ACC112 (cell line): ENCODE results near the gene MYLK4.

Source experiments
- H2AFZ ChIP-seq: fragments of 200-600 bp; sonication (generic); one replicate; pipeline ENCODE4 v1.6.0; 2017; ENCODE audit warnings: antibody characterized with exemption, low read length; ENCODE audit not compliant: unreplicated experiment
- H3K27ac ChIP-seq: fragments of 200-600 bp; sonication (generic); 2 replicates; pipeline ENCODE4 v1.5.1; 2014; ENCODE audit warnings: low read depth, mild to moderate bottlenecking, antibody characterized with exemption, low read length, moderate library complexity
- H3K27me3 ChIP-seq: fragments of 200-600 bp; sonication (generic); 2 replicates; pipeline ENCODE4 v1.6.1; 2014; ENCODE audit warnings: mild to moderate bottlenecking, antibody characterized with exemption, low read length, moderate library complexity, mixed read lengths; ENCODE audit not compliant: insufficient read depth
- H3K36me3 ChIP-seq: fragments of 200-600 bp; sonication (generic); 2 replicates; pipeline ENCODE4 v1.6.1; 2016; ENCODE audit warnings: mild to moderate bottlenecking, antibody characterized with exemption, low read length, moderate library complexity, mixed read lengths; ENCODE audit not compliant: insufficient read depth
- H3K4me1 ChIP-seq: fragments of 200-600 bp; sonication (generic); one replicate; pipeline ENCODE4 v1.6.1; 2016; ENCODE audit warnings: low read length, mixed read lengths; ENCODE audit not compliant: insufficient read depth, unreplicated experiment, control insufficient read depth
- H3K4me3 ChIP-seq: fragments of 200-600 bp; sonication (generic); 2 replicates; pipeline ENCODE4 v1.5.1; 2014; ENCODE audit warnings: mild to moderate bottlenecking, low read depth, low read length
- H3K79me2 ChIP-seq: fragments of 200-600 bp; sonication (generic); one replicate; pipeline ENCODE4 v1.6.0; 2016; ENCODE audit warnings: low read length; ENCODE audit not compliant: control insufficient read depth, unreplicated experiment, insufficient read depth

Gene MYLK4

DNA sequence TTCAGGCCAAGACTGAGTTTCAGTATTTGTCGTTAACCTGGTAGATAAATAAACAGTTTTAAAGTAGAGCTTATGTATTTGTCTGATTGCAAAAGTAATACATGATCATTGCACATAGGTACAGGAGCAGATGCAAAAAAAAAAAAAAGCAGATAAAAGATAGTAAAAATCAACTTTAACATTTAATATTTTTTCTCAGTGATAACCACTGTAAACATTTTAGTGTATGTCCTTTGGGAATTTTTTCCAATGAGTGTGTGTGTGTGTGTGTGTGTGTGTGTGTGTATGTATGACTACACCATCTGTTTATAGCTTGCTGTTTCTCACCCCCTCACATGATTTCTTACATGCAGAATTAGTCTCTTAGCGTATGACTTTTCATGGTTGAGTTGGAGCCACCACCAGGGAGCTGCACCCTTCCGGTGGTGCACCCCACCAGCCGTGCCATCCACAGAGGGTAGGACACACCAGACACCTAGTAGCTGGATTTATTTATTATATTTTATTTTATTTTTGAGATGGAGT is 40.8 kb upstream of the MYLK4 start:
- Histone ChIP-seq H3K79me2 (no peaks in the 10 kb centered on the region), H3K4me1 (peaks cover 26% of the 10 kb centered on the region), H2AFZ (no peak overlapping the region), H3K27ac (peak overlapping the region; percentile 98), H3K36me3 (no peaks in the 10 kb centered on the region), H3K4me3 (no peak overlapping the region), H3K27me3 (no peaks in the 10 kb centered on the region)

DNA sequence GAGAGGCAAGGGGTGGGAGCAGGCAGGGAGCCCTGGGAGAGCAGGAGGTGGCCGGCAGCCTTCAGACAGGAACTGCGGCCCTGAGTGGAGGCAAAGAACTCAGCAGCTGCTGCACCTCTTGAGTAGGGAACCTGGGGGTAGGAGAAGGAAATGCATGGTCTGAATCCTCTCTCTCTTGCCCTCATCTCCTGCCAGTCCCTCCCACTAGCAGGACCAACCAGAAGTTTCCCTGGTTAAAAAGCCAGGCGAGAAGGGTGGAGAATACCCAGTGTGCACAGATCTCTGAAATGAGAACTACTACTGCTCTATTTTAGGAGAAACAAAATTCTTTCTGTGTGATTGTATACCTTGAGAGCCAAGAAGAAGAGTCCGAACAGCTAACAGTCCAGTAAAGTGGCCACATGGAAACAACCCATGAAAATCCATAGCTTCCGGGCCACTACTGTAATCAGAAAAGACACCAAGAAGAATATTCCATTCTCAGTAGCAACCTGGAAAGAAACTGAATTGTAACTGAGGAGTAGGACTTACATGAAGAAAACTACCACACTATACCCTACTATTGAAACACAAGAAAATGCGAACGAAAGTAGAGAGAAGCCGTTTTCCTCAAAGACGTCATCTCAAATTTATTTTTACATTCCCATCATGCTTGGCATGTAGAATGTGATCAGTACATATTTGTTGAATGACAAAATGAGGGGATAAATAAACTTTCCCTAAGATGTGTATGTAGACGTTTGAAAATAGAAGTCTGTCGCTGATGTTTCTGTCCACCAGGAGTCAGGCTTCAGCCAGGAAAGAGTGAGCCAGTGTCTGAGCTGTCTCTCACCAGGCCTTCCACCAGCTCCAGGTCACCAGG is 40.1 kb upstream of the MYLK4 start:
- Histone ChIP-seq H3K4me3 (peak overlapping the region; percentile 67), H3K36me3 (no peaks in the 10 kb centered on the region), H3K79me2 (no peaks in the 10 kb centered on the region), H3K27ac (peak overlapping the region; percentile 98), H3K4me1 (peaks cover 26% of the 10 kb centered on the region), H3K27me3 (no peaks in the 10 kb centered on the region), H2AFZ (peak overlapping the region; percentile 85)

DNA sequence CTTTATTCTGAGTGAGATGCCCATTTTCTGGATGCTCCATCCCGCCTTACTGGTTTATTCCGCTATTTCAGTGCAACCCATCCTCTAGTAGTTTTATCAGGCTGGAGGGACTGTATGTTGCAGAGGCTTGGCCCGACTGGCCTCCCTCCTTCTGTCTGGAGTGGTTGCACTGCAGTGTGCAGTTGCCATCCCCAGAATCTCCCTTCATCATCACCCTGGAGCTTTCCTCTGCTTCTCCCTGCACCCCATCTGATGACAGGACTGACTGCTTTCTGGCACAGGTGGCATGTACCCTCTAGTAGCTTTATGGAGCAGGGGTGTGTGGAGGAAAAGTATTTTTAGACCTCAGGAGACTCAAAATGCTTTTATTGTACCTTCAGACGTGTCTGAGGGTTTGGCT is 35.5 kb upstream of the MYLK4 start:
- Histone ChIP-seq H3K36me3 (no peaks in the 10 kb centered on the region; the same call in 1 of the 2 replicates), H2AFZ (no peak overlapping the region), H3K27ac (no peak overlapping the region), H3K4me3 (no peak overlapping the region), H3K79me2 (no peaks in the 10 kb centered on the region), H3K27me3 (no peaks in the 10 kb centered on the region), H3K4me1 (peaks cover 22% of the 10 kb centered on the region)

DNA sequence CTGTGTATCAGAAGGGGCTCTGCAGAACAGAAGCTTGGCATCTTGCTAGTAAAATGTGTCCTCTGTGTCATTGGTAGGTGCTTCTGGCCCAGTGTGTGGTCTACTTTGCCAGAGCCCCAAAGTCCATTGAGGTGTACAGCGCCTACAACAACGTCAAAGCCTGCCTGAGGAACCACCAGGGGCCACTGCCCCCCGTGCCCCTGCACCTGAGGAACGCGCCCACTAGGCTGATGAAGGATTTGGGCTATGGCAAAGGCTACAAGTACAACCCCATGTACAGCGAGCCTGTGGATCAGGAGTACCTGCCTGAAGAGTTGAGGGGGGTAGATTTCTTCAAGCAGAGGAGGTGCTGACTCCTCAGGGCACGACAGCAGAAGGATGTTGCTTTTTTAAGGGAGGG is 34.2 kb upstream of the MYLK4 start:
- H3K79me2 ChIP-seq: peaks cover 6% of the 10 kb centered on the region
- H3K4me3 ChIP-seq: no peak overlapping the region
- H2AFZ ChIP-seq: no peak overlapping the region
- H3K27ac ChIP-seq: no peak overlapping the region
- no peaks in the 10 kb centered on the region; the same call in 1 of the 2 replicates for H3K36me3 ChIP-seq
- peaks cover 8% of the 10 kb centered on the region for H3K4me1 ChIP-seq
- no peaks in the 10 kb centered on the region for H3K27me3 ChIP-seq

DNA sequence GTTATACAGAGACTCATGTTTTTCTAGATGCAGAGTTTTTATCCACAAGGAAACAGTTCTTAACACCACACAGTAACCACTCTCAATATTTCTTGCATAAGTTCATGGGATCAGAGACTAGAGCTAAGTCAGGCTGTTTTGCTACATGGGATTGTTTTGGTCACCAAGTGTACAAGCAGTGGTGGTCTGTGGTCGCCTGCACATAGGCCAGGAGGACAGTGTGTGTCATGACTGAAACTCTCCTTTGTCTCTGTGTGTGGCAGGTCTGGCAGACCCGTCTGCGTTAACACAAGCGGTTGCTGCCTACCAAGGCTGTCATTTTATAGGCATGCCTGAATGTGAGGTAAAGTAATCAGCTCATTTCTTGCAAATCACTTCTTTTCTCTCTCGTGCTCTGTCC is 33.3 kb upstream of the MYLK4 start:
- Histone ChIP-seq H3K79me2 (peaks cover 6% of the 10 kb centered on the region), H3K4me1 (peaks cover 2% of the 10 kb centered on the region), H3K4me3 (no peak overlapping the region), H3K27ac (no peak overlapping the region), H3K36me3 (peaks cover 4% of the 10 kb centered on the region; the same call in 1 of the 2 replicates), H2AFZ (no peak overlapping the region), H3K27me3 (no peaks in the 10 kb centered on the region)

DNA sequence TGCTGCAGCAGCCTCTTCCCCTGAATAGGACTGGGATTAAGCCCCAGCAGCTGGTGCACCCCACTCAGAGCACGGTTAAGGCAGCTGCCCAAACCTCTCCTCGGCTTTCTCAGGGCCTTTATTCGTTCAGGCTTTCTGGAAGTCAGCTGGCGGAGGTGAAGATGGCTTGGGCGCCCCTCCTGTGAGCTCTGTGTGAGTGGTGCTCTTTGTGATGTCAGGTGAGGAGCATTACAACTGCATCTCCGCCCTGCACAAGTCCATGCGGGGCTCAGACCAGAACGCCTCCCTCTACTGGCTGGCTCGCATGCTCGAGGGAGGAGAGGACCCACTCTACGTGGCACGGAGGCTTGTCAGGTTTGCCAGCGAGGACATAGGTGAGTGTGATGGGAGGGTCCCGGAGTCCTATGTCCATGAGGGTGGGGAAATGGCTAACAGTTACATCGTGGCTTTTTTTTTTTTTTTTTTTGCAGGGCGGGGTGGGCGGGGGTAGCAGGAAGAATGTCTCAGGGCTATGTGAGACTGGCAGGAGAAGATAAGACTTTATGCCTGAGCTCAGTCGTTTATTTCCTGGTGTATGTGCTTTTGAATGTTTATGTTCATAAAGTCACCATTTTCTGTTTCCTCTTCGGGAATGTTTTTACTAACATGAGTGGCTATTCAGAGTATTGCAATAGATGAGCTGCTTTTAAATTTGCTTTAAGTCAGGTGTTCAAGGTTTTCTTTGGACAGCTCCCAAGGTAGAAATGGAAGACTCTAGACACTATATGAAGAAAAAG is 32.7 kb upstream of the MYLK4 start:
- peaks cover 10% of the 10 kb centered on the region for H3K79me2 ChIP-seq

DNA sequence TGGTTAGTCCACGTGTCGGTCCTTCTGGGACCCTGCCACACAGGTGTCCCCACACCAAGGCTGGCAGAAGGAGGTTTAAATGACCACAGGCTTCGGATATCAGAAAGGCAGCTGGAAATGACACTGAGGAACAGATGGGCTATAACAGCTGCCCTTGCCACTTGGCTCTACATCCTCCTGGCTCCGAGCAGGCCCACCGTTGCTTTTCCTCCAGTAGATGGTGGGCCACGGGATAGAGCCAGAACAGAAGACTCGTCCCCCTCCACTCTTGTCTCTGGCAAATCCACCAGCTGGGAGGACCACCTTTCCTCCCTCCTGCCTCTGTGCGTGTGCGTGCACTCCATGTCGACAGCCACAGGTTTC is 32.1 kb upstream of the MYLK4 start:
- peaks cover 16% of the 10 kb centered on the region for H3K79me2 ChIP-seq
- no peak overlapping the region for H2AFZ ChIP-seq
- H3K4me1 ChIP-seq: no peaks in the 10 kb centered on the region
- H3K36me3 ChIP-seq: peaks cover 4% of the 10 kb centered on the region; the same call in 1 of the 2 replicates
- no peak overlapping the region for H3K27ac ChIP-seq
- no peak overlapping the region for H3K4me3 ChIP-seq
- H3K27me3 ChIP-seq: no peaks in the 10 kb centered on the region

More for the DNA sequence above, 32.7 kb upstream of the MYLK4 start:
- Histone ChIP-seq H3K36me3 (peaks cover 4% of the 10 kb centered on the region; the same call in 1 of the 2 replicates), H3K4me1 (no peaks in the 10 kb centered on the region), H3K27me3 (no peaks in the 10 kb centered on the region), H3K27ac (no peak overlapping the region), H2AFZ (no peak overlapping the region), H3K4me3 (no peak overlapping the region)

DNA sequence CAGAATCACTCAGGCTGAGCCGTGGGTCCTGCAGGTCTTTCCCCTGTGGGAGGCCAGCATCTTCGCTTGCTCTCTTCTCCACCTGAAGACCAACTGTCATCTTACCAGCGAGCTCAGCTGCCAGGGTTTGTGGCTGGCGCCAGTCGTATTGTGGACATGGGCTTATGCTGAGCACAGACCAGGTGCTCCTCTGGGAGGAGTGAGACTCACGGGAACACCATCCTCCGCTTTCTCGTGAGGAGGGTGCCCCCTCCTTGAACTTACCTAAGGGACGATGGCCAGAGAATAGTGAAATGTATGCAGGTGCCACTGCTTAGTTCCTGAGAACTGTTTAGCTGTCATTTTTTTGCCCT is 31.6 kb upstream of the MYLK4 start:
- Histone ChIP-seq H3K36me3 (peaks cover 4% of the 10 kb centered on the region; the same call in 1 of the 2 replicates), H2AFZ (no peak overlapping the region)

DNA sequence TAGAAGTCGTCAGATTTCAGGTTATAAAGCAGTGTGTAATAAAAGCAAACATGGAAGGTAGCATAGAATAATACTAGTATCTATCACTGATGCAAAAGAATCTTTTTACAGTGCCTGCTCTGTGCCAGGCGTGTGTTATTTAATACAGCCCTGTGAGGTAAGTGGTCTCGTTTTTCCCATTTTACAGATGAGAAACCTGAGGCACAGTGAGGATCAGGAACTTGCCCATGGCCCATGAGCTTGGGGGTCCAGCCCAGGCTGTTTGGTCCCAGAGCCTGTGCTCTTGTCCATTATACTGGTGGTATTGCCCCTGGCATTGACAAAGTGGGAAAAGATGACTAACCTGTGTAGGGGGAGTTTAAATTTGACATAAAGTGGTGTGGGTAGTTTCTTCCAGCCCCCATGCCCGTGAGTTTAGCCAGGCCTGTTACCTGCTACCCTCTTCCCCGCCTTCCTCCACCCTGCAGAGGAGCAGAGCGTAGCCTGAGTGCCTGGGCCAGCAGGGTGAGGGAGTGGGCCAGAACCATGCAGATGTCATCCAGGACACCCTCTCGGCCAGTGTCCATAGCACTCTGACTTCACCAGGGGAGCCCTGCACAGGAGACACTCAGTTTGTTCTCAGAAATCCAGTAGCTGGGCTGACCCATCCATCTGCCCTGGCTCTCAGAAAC is 31.1 kb upstream of the MYLK4 start:
- no peak overlapping the region for H2AFZ ChIP-seq
- peaks cover 21% of the 10 kb centered on the region for H3K79me2 ChIP-seq
- H3K4me3 ChIP-seq: no peak overlapping the region
- peaks cover 4% of the 10 kb centered on the region; the same call in 1 of the 2 replicates for H3K36me3 ChIP-seq
- H3K27ac ChIP-seq: no peak overlapping the region
- H3K27me3 ChIP-seq: no peaks in the 10 kb centered on the region
- no peaks in the 10 kb centered on the region for H3K4me1 ChIP-seq

More for the DNA sequence above, 31.6 kb upstream of the MYLK4 start:
- H3K27me3 ChIP-seq: no peaks in the 10 kb centered on the region
- no peak overlapping the region for H3K4me3 ChIP-seq
- no peak overlapping the region for H3K27ac ChIP-seq
- H3K4me1 ChIP-seq: no peaks in the 10 kb centered on the region
- H3K79me2 ChIP-seq: peaks cover 20% of the 10 kb centered on the region

DNA sequence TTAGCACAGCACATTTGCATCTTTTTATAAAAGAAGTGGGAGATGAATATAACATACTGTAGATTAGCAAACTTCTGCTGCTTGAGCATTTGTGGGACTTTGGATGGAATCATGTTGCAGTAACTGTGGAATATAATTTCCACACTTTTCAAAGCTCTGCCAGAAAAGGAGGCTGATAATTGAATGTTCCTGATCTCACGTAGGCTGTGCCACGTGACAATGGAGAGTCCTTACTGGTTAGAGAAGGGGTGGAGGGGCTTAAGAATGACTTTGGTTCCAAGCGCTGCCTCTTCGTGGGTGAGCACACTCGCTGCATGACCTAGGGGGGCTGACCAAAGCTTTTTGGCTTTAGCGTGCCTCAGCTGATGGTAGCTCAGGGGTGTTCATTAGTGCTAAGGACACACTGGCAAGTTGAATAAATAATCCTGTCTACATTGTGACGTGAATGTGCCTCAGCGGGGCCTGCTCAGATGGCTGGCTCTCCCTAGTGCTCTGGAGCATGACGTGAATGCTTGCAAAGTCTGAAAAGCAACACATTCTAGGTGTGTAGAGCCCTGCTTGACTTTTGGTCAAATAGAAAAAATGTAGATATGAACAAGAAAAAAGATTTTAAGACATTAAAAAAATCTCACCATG is 29.5 kb upstream of the MYLK4 start:
- Histone ChIP-seq H3K4me1 (no peaks in the 10 kb centered on the region), H2AFZ (no peak overlapping the region), H3K36me3 (peaks cover 4% of the 10 kb centered on the region; the same call in 1 of the 2 replicates), H3K79me2 (peaks cover 31% of the 10 kb centered on the region), H3K4me3 (no peak overlapping the region), H3K27me3 (no peaks in the 10 kb centered on the region), H3K27ac (no peak overlapping the region)
